ENCODE data around the gene CTSC. TPM values are rescaled to one million over a fixed set of nuclear protein-coding genes. Genes with fewer than 3 reads are reported as not detected.
A peak's percentile ranks its signal among the peaks of the same experiment; 100 is the strongest.

Gene CTSC
- total RNA-seq, result 114 TPM
- 67.2 TPM for polyA plus RNA-seq
- long read RNA-seq, donor 1, full-length matches to known transcripts, result 6 of 6 reads
- long read RNA-seq, donor 1, partial matches to known transcripts, result 0 of 6 reads
- long read RNA-seq, donor 1, other reads (novel, unspliced or antisense), result 0 of 6 reads
- long read RNA-seq, donor 2, result 0 reads
- long read RNA-seq, donor 3, full-length matches to known transcripts, result 31 of 31 reads
- long read RNA-seq, donor 3, partial matches to known transcripts, result 0 of 31 reads
- long read RNA-seq, donor 3, other reads (novel, unspliced or antisense), result 0 of 31 reads
- long read RNA-seq, donor 4, full-length matches to known transcripts, result 23 of 23 reads
- long read RNA-seq, donor 4, partial matches to known transcripts, result 0 of 23 reads
- long read RNA-seq, donor 4, other reads (novel, unspliced or antisense), result 0 of 23 reads
- long read RNA-seq, donor 5, full-length matches to known transcripts, result 76 of 102 reads
- long read RNA-seq, donor 5, partial matches to known transcripts, result 26 of 102 reads
- long read RNA-seq, donor 5, other reads (novel, unspliced or antisense), result 0 of 102 reads
- long read RNA-seq, donor 6, full-length matches to known transcripts, result 22 of 22 reads
- long read RNA-seq, donor 6, partial matches to known transcripts, result 0 of 22 reads
- long read RNA-seq, donor 6, other reads (novel, unspliced or antisense), result 0 of 22 reads
- long read RNA-seq, donor 7, full-length matches to known transcripts, result 29 of 29 reads
- long read RNA-seq, donor 7, partial matches to known transcripts, result 0 of 29 reads
- long read RNA-seq, donor 7, other reads (novel, unspliced or antisense), result 0 of 29 reads
- long read RNA-seq, donor 8, full-length matches to known transcripts, result 30 of 30 reads
- long read RNA-seq, donor 8, partial matches to known transcripts, result 0 of 30 reads
- long read RNA-seq, donor 8, other reads (novel, unspliced or antisense), result 0 of 30 reads
- long read RNA-seq, donor 9, full-length matches to known transcripts, result 23 of 23 reads
- long read RNA-seq, donor 9, partial matches to known transcripts, result 0 of 23 reads
- long read RNA-seq, donor 9, other reads (novel, unspliced or antisense), result 0 of 23 reads
- long read RNA-seq, donor 10, full-length matches to known transcripts, result 33 of 33 reads
- long read RNA-seq, donor 10, partial matches to known transcripts, result 0 of 33 reads
- long read RNA-seq, donor 10, other reads (novel, unspliced or antisense), result 0 of 33 reads

GRCh38 chr11:88337181-88337986, at the start of gene CTSC:
Gene CTSC, minus strand, starts transcription at chr11:88337736. Its CDS starts 64 bp downstream, at chr11:88337672.
- H3K27ac ChIP-seq (ENCODE audit: low read depth in 1 of 2, low read length in 1 of 2), result peak within 1 kb of the TSS; percentile 75 to 93
- H3K4me1 ChIP-seq (ENCODE audit: control insufficient read depth in 2 of 2, insufficient read depth in 2 of 2, low read length in 2 of 2), result peaks cover 3 to 12% of the 10 kb centered on the region in 2 donors
- WGBS, result under 1% methylated on average over 54 of the region's 54 CpGs
- no peaks in the 10 kb centered on the region for H3K27me3 ChIP-seq (ENCODE audit: control insufficient read depth in 2 of 2, insufficient read depth in 1 of 2, low read length in 1 of 2)
- DNase-seq (ENCODE audit: low read depth in 6 of 9, low spot score in 9 of 9), result peak; percentile 60 to 92 (median 80)
- H3K36me3 ChIP-seq (ENCODE audit: control insufficient read depth in 2 of 2, insufficient read depth in 2 of 2, low read length in 1 of 2), result peaks cover 0 to 16% of the 10 kb centered on the region in 2 donors
- peak within 1 kb of the TSS; percentile 73 to 86 for H3K4me3 ChIP-seq (ENCODE audit: low read length in 2 of 2)
- no peaks in the 10 kb centered on the region for H3K9me3 ChIP-seq (ENCODE audit: control insufficient read depth in 2 of 2, insufficient read depth in 1 of 2, low read length in 1 of 2)

GRCh38 chr11:88384669-88385005, 47.1 kb upstream of the CTSC start:
- H3K4me1 ChIP-seq (ENCODE audit: control insufficient read depth in 2 of 2, insufficient read depth in 2 of 2, low read length in 2 of 2), result no peaks in the 10 kb centered on the region
- no peaks in the 10 kb centered on the region for H3K36me3 ChIP-seq (ENCODE audit: control insufficient read depth in 2 of 2, insufficient read depth in 2 of 2, low read length in 1 of 2)
- H3K4me3 ChIP-seq (ENCODE audit: low read length in 2 of 2), result no peak overlapping the region
- 95% methylated on average over 3 of the region's 3 CpGs for WGBS
- no peaks in the 10 kb centered on the region for H3K9me3 ChIP-seq (ENCODE audit: control insufficient read depth in 2 of 2, insufficient read depth in 1 of 2, low read length in 1 of 2)
- H3K27me3 ChIP-seq (ENCODE audit: control insufficient read depth in 2 of 2, insufficient read depth in 1 of 2, low read length in 1 of 2), result no peaks in the 10 kb centered on the region
- H3K27ac ChIP-seq (ENCODE audit: low read depth in 1 of 2, low read length in 1 of 2), result no peak overlapping the region
- no peak for DNase-seq (ENCODE audit: low read depth in 6 of 9, low spot score in 9 of 9)

GRCh38 chr11:88384004-88384668, 46.6 kb upstream of the CTSC start:
- Histone ChIP-seq H3K27me3 (ENCODE audit: control insufficient read depth in 2 of 2, insufficient read depth in 1 of 2, low read length in 1 of 2) (no peaks in the 10 kb centered on the region), H3K27ac (ENCODE audit: low read depth in 1 of 2, low read length in 1 of 2) (no peak overlapping the region), H3K4me3 (ENCODE audit: low read length in 2 of 2) (no peak overlapping the region), H3K4me1 (ENCODE audit: control insufficient read depth in 2 of 2, insufficient read depth in 2 of 2, low read length in 2 of 2) (no peaks in the 10 kb centered on the region), H3K36me3 (ENCODE audit: control insufficient read depth in 2 of 2, insufficient read depth in 2 of 2, low read length in 1 of 2) (no peaks in the 10 kb centered on the region), H3K9me3 (ENCODE audit: control insufficient read depth in 2 of 2, insufficient read depth in 1 of 2, low read length in 1 of 2) (no peaks in the 10 kb centered on the region)
- DNase-seq (ENCODE audit: low read depth in 6 of 9, low spot score in 9 of 9), result no peak
- 95% methylated on average over 4 of the region's 4 CpGs for WGBS

- Histone ChIP-seq H3K27me3 (ENCODE audit: control insufficient read depth in 2 of 2, insufficient read depth in 1 of 2, low read length in 1 of 2) (no peaks in the 10 kb centered on the region), H3K9me3 (ENCODE audit: control insufficient read depth in 2 of 2, insufficient read depth in 1 of 2, low read length in 1 of 2) (no peaks in the 10 kb centered on the region), H3K36me3 (ENCODE audit: control insufficient read depth in 2 of 2, insufficient read depth in 2 of 2, low read length in 1 of 2) (no peaks in the 10 kb centered on the region), H3K27ac (ENCODE audit: low read depth in 1 of 2, low read length in 1 of 2) (no peak overlapping the region), H3K4me3 (ENCODE audit: low read length in 2 of 2) (no peak overlapping the region), H3K4me1 (ENCODE audit: control insufficient read depth in 2 of 2, insufficient read depth in 2 of 2, low read length in 2 of 2) (no peaks in the 10 kb centered on the region)
- no peak for DNase-seq (ENCODE audit: low read depth in 6 of 9, low spot score in 9 of 9)
- WGBS, result 91% methylated on average over 3 of the region's 3 CpGs
These were observed 45.9 kb upstream of the CTSC start for GRCh38 chr11:88383447-88383846.

GRCh38 chr11:88379130-88379529, 41.6 kb upstream of the CTSC start:
- DNase-seq (ENCODE audit: low read depth in 6 of 9, low spot score in 9 of 9), result no peak
- H3K27me3 ChIP-seq (ENCODE audit: control insufficient read depth in 2 of 2, insufficient read depth in 1 of 2, low read length in 1 of 2), result no peaks in the 10 kb centered on the region
- 95% methylated on average over 3 of the region's 3 CpGs for WGBS
- H3K27ac ChIP-seq (ENCODE audit: low read depth in 1 of 2, low read length in 1 of 2), result no peak overlapping the region
- H3K4me1 ChIP-seq (ENCODE audit: control insufficient read depth in 2 of 2, insufficient read depth in 2 of 2, low read length in 2 of 2), result no peaks in the 10 kb centered on the region
- no peaks in the 10 kb centered on the region for H3K9me3 ChIP-seq (ENCODE audit: control insufficient read depth in 2 of 2, insufficient read depth in 1 of 2, low read length in 1 of 2)
- no peak overlapping the region for H3K4me3 ChIP-seq (ENCODE audit: low read length in 2 of 2)
- H3K36me3 ChIP-seq (ENCODE audit: control insufficient read depth in 2 of 2, insufficient read depth in 2 of 2, low read length in 1 of 2), result no peaks in the 10 kb centered on the region

GRCh38 chr11:88378422-88379066, 41.0 kb upstream of the CTSC start:
- DNase-seq (ENCODE audit: low read depth in 6 of 9, low spot score in 9 of 9), result no peak
- Histone ChIP-seq H3K9me3 (ENCODE audit: control insufficient read depth in 2 of 2, insufficient read depth in 1 of 2, low read length in 1 of 2) (no peaks in the 10 kb centered on the region), H3K4me1 (ENCODE audit: control insufficient read depth in 2 of 2, insufficient read depth in 2 of 2, low read length in 2 of 2) (no peaks in the 10 kb centered on the region), H3K27me3 (ENCODE audit: control insufficient read depth in 2 of 2, insufficient read depth in 1 of 2, low read length in 1 of 2) (no peaks in the 10 kb centered on the region), H3K27ac (ENCODE audit: low read depth in 1 of 2, low read length in 1 of 2) (no peak overlapping the region), H3K4me3 (ENCODE audit: low read length in 2 of 2) (no peak overlapping the region), H3K36me3 (ENCODE audit: control insufficient read depth in 2 of 2, insufficient read depth in 2 of 2, low read length in 1 of 2) (no peaks in the 10 kb centered on the region)
- WGBS, result 98% methylated on average over 4 of the region's 4 CpGs

GRCh38 chr11:88377646-88378045, 40.1 kb upstream of the CTSC start:
- no peaks in the 10 kb centered on the region for H3K4me1 ChIP-seq (ENCODE audit: control insufficient read depth in 2 of 2, insufficient read depth in 2 of 2, low read length in 2 of 2)
- DNase-seq (ENCODE audit: low read depth in 6 of 9, low spot score in 9 of 9), result no peak
- H3K27me3 ChIP-seq (ENCODE audit: control insufficient read depth in 2 of 2, insufficient read depth in 1 of 2, low read length in 1 of 2), result no peaks in the 10 kb centered on the region
- H3K27ac ChIP-seq (ENCODE audit: low read depth in 1 of 2, low read length in 1 of 2), result no peak overlapping the region
- no peak overlapping the region for H3K4me3 ChIP-seq (ENCODE audit: low read length in 2 of 2)
- H3K9me3 ChIP-seq (ENCODE audit: control insufficient read depth in 2 of 2, insufficient read depth in 1 of 2, low read length in 1 of 2), result no peaks in the 10 kb centered on the region
- H3K36me3 ChIP-seq (ENCODE audit: control insufficient read depth in 2 of 2, insufficient read depth in 2 of 2, low read length in 1 of 2), result no peaks in the 10 kb centered on the region

GRCh38 chr11:88377144-88377543, 39.6 kb upstream of the CTSC start:
- no peaks in the 10 kb centered on the region for H3K27me3 ChIP-seq (ENCODE audit: control insufficient read depth in 2 of 2, insufficient read depth in 1 of 2, low read length in 1 of 2)
- no peak overlapping the region for H3K27ac ChIP-seq (ENCODE audit: low read depth in 1 of 2, low read length in 1 of 2)
- no peaks in the 10 kb centered on the region for H3K36me3 ChIP-seq (ENCODE audit: control insufficient read depth in 2 of 2, insufficient read depth in 2 of 2, low read length in 1 of 2)
- H3K4me3 ChIP-seq (ENCODE audit: low read length in 2 of 2), result no peak overlapping the region
- no peak for DNase-seq (ENCODE audit: low read depth in 6 of 9, low spot score in 9 of 9)
- H3K4me1 ChIP-seq (ENCODE audit: control insufficient read depth in 2 of 2, insufficient read depth in 2 of 2, low read length in 2 of 2), result no peaks in the 10 kb centered on the region
- no peaks in the 10 kb centered on the region for H3K9me3 ChIP-seq (ENCODE audit: control insufficient read depth in 2 of 2, insufficient read depth in 1 of 2, low read length in 1 of 2)
- WGBS, result 96% methylated on average over 2 of the region's 2 CpGs

Data from thymus (tissue), 14 donors.